ENCODE results near the gene BBS1. TPM values are rescaled to one million over a fixed set of nuclear protein-coding genes. Genes with fewer than 3 reads are reported as not detected.

Gene BBS1
- total RNA-seq, 1 experiment from 2014 or later, result 29.8 TPM

DNA sequence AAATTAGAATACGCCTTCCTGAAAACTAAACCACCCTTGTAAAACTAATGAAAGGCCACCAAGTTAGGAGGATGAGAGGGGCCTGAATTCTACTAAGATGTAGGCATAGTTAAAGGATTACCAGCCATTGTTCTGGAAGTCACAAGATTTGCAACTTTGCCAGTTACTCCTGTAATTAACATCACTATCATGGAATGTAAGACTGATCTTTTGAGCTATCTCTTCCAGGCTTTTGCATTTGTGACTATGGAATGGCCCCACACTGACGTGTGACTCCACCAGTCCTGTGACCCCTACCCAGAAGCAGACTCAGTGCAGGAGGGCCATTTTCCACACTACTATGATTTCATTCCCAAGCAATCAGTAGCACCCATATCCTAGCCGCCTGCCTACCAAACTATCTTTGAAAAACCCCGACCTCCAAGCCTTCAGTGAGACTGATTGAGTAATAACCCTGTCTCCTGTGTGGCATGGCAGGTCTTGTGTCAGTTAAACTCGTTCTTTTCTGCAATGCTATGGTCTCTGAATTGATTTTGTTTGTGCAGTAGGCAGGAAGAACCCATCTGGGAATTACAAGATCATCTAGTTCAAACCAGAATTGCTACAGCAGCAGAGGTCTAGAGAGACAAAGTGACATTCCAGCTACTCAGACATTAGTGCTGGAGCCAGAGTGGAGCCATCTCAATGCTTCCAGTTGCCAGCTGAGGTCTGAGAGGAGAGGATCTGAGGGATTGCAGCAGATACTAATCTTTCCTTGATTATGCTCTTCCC is 59.8 kb downstream of the BBS1 start:
- Histone ChIP-seq H3K4me3 (replicated peaks in 1 of 2; ENCODE audit: low read depth in 1 of 2, low read length in 2 of 2) (no peak overlapping the region), H3K9ac (ENCODE audit: low read length) (no peak overlapping the region), H3K9me3 (ENCODE audit: control insufficient read depth in 1 of 2, insufficient read depth in 1 of 2, low read depth in 1 of 2, low read length in 2 of 2) (no peaks in the 10 kb centered on the region), H2AFZ (ENCODE audit: low read depth, low read length, poor library complexity, severe bottlenecking) (no peak overlapping the region), H3K27me3 (ENCODE audit: insufficient read depth, low read length) (peaks cover 3% of the 10 kb centered on the region; the same call in 1 of the 2 replicates), H3K4me1 (ENCODE audit: control insufficient read depth in 1 of 2, insufficient read depth in 2 of 2, low read length in 2 of 2) (no peaks in the 10 kb centered on the region), H3K36me3 (ENCODE audit: control insufficient read depth in 1 of 2, insufficient read depth in 2 of 2, low read length in 2 of 2) (no peaks in the 10 kb centered on the region), H3K9me2 (ENCODE audit: insufficient read depth) (no peaks in the 10 kb centered on the region), H3K27ac (ENCODE audit: low read depth, low read length) (no peak overlapping the region), H4K20me1 (ENCODE audit: insufficient read depth) (no peaks in the 10 kb centered on the region), H3K79me2 (ENCODE audit: insufficient read depth, low read length) (no peaks in the 10 kb centered on the region), H3K4me2 (ENCODE audit: low read length) (no peak overlapping the region)
- RAD21 ChIA-PET (ENCODE audit: low non-redundant PET in 1 of 2, low total read pairs in 2 of 2, uncharacterized antibody in 2 of 2, unreplicated experiment in 2 of 2), result no interaction called here
- POLR2A ChIA-PET, result interaction anchor here (0.7 kb wide), 1 partner anchor 273 kb away, joined by 4 read pairs; no protein-coding TSS in a partner anchor
- CTCF ChIA-PET, result no interaction called here
- TF ChIP-seq ELF1 (IDR thresholded peaks at IDR 0.05; ENCODE audit: borderline replicate concordance, low read depth), result no peak
- no peak for TF ChIP-seq CEBPB (IDR thresholded peaks at IDR 0.05; ENCODE audit: low read depth)
- BruUV-seq (replicated peaks), result no TSS peak
- ATAC-seq (no peak), DNase-seq (ENCODE audit: low read depth, low spot score) (no peak)
- intact Hi-C loops (cut with micrococcal nuclease), result no loop called here

GRCh38 chr11:66570850-66571180 is 60.4 kb downstream of the BBS1 start:
- DNase-seq (ENCODE audit: low read depth, low spot score) (no peak), ATAC-seq (no peak)
- intact Hi-C loops (cut with micrococcal nuclease), result no loop called here
- RAD21 ChIA-PET (ENCODE audit: low non-redundant PET in 1 of 2, low total read pairs in 2 of 2, uncharacterized antibody in 2 of 2, unreplicated experiment in 2 of 2), result no interaction called here
- Histone ChIP-seq H3K4me3 (replicated peaks in 1 of 2; ENCODE audit: low read depth in 1 of 2, low read length in 2 of 2) (no peak overlapping the region), H4K20me1 (ENCODE audit: insufficient read depth) (no peaks in the 10 kb centered on the region), H3K4me1 (ENCODE audit: control insufficient read depth in 1 of 2, insufficient read depth in 2 of 2, low read length in 2 of 2) (no peaks in the 10 kb centered on the region), H3K79me2 (ENCODE audit: insufficient read depth, low read length) (no peaks in the 10 kb centered on the region), H2AFZ (ENCODE audit: low read depth, low read length, poor library complexity, severe bottlenecking) (no peak overlapping the region), H3K9me3 (ENCODE audit: control insufficient read depth in 1 of 2, insufficient read depth in 1 of 2, low read depth in 1 of 2, low read length in 2 of 2) (no peaks in the 10 kb centered on the region), H3K9ac (ENCODE audit: low read length) (no peak overlapping the region), H3K9me2 (ENCODE audit: insufficient read depth) (no peaks in the 10 kb centered on the region), H3K27ac (ENCODE audit: low read depth, low read length) (no peak overlapping the region), H3K4me2 (ENCODE audit: low read length) (no peak overlapping the region), H3K36me3 (ENCODE audit: control insufficient read depth in 1 of 2, insufficient read depth in 2 of 2, low read length in 2 of 2) (no peaks in the 10 kb centered on the region), H3K27me3 (ENCODE audit: insufficient read depth, low read length) (peaks cover 3% of the 10 kb centered on the region; the same call in 1 of the 2 replicates)
- no TSS peak for BruUV-seq (replicated peaks)
- POLR2A ChIA-PET, result no interaction called here
- TF ChIP-seq POLR2A (IDR thresholded peaks at IDR 0.05; ENCODE audit: borderline replicate concordance, extremely low read depth, insufficient read depth, insufficient read length) (no peak), ZFX (IDR thresholded peaks at IDR 0.05) (no peak), ATF3 (IDR thresholded peaks at IDR 0.05) (no peak), MAX (IDR thresholded peaks at IDR 0.05) (no peak)
- TF ChIP-seq, protein P1, sequence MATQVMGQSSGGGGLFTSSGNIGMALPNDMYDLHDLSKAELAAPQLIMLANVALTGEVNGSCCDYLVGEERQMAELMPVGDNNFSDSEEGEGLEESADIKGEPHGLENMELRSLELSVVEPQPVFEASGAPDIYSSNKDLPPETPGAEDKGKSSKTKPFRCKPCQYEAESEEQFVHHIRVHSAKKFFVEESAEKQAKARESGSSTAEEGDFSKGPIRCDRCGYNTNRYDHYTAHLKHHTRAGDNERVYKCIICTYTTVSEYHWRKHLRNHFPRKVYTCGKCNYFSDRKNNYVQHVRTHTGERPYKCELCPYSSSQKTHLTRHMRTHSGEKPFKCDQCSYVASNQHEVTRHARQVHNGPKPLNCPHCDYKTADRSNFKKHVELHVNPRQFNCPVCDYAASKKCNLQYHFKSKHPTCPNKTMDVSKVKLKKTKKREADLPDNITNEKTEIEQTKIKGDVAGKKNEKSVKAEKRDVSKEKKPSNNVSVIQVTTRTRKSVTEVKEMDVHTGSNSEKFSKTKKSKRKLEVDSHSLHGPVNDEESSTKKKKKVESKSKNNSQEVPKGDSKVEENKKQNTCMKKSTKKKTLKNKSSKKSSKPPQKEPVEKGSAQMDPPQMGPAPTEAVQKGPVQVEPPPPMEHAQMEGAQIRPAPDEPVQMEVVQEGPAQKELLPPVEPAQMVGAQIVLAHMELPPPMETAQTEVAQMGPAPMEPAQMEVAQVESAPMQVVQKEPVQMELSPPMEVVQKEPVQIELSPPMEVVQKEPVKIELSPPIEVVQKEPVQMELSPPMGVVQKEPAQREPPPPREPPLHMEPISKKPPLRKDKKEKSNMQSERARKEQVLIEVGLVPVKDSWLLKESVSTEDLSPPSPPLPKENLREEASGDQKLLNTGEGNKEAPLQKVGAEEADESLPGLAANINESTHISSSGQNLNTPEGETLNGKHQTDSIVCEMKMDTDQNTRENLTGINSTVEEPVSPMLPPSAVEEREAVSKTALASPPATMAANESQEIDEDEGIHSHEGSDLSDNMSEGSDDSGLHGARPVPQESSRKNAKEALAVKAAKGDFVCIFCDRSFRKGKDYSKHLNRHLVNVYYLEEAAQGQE (IDR thresholded peaks at IDR 0.05; ENCODE audit: low read depth), result no peak
- CTCF ChIA-PET, result interaction anchor here (0.7 kb wide), 1 partner anchor 21 kb away, joined by 4 read pairs; no protein-coding TSS in a partner anchor
